Measurements from ENCODE around the gene ERFL. TPM values are rescaled to one million over a fixed set of nuclear protein-coding genes. Genes with fewer than 3 reads are reported as not detected.

ERFL gene
- total and polyA plus RNA-seq, 2 of the 4 experiments (the other 2 are of a cell fraction): not detected

GRCh38 chr19:41918653-41919244 lies 9.5 kb downstream of the ERFL start:
- ChIA-PET CTCF (interaction anchor here (0.5 kb wide), 1 partner anchor 43 kb away, joined by 3 read pairs; no protein-coding TSS in a partner anchor), POLR2A (ENCODE audit: unreplicated experiment) (no interaction called here)
- peaks cover 20% of the 10 kb centered on the region for H3K9me1 ChIP-seq (ENCODE audit: insufficient read depth, low read length)
- H2AFZ ChIP-seq (replicated peaks; ENCODE audit: low read length, poor library complexity): peak overlapping the region; percentile 58
- H3K4ac ChIP-seq (ENCODE audit: low read depth, low read length): no peak overlapping the region
- no peaks in the 10 kb centered on the region for H3K9me3 ChIP-seq (ENCODE audit: control insufficient read depth, insufficient read depth, low read length)
- no TSS peak for BruUV-seq (replicated peaks)
- no peak overlapping the region for H4K8ac ChIP-seq (ENCODE audit: low read depth in 2 of 2, low read length in 2 of 2)
- H2BK20ac ChIP-seq (ENCODE audit: low read depth, low read length): no peak overlapping the region
- H3K14ac ChIP-seq (replicated peaks; ENCODE audit: low read depth, low read length): no peak overlapping the region
- whole genome bisulfite sequencing, 2 experiments (ENCODE audit: extremely low coverage in 2 of 2, insufficient read length in 1 of 2): 94 to 100% methylated on average over 2 to 5 of the region's 5 CpGs
- H3K36me3 ChIP-seq (ENCODE audit: control insufficient read depth, insufficient read depth, low read length): no peaks in the 10 kb centered on the region
- no peak overlapping the region for H2BK15ac ChIP-seq (ENCODE audit: low read depth, low read length)
- no peak overlapping the region for H4K91ac ChIP-seq (ENCODE audit: insufficient read depth, low read depth, low read length)
- H3K4me3 ChIP-seq (ENCODE audit: insufficient read depth, low read depth, low read length): no peak overlapping the region
- H3K4me1 ChIP-seq (ENCODE audit: control insufficient read depth, insufficient read depth, low read length): 0 out of 2 replicates have a peak, but pooled peaks cover 2% of the 10 kb centered on the region
- no peak overlapping the region for H2BK120ac ChIP-seq (ENCODE audit: low read depth, low read length)
- no peak overlapping the region for H3K27ac ChIP-seq (ENCODE audit: insufficient read depth, low read length)
- no peak overlapping the region for H3K56ac ChIP-seq (ENCODE audit: extremely low read depth, insufficient read depth, low read length)
- H2BK5ac ChIP-seq (ENCODE audit: low read depth, low read length, poor library complexity, severe bottlenecking): peak overlapping the region; percentile 93
- H3K9ac ChIP-seq (ENCODE audit: low read depth, low read length): no peak overlapping the region
- intact Hi-C loops (cut with micrococcal nuclease): no loop called here
- dilution Hi-C loops (cut with HindIII; ENCODE audit: low sequenced_read_pairs, unreplicated experiment): no loop called here
- H4K20me1 ChIP-seq (ENCODE audit: insufficient read depth, low read length): peaks cover 19% of the 10 kb centered on the region
- H3K18ac ChIP-seq (ENCODE audit: low read depth, low read length): no peak overlapping the region
- H4K5ac ChIP-seq (ENCODE audit: low read depth, low read length): no peak overlapping the region
- H3K4me2 ChIP-seq (ENCODE audit: low read depth, low read length): no peak overlapping the region
- no peak overlapping the region for H2AK5ac ChIP-seq (ENCODE audit: low read depth, low read length)
- H3K27me3 ChIP-seq (ENCODE audit: control insufficient read depth, insufficient read depth, low read length): peaks cover 82% of the 10 kb centered on the region
- peak overlapping the region; percentile 26 for H2AK9ac ChIP-seq (replicated peaks; ENCODE audit: low read depth, low read length, poor library complexity)
- no peak overlapping the region for H3K23ac ChIP-seq (ENCODE audit: low read depth, low read length)
- in situ Hi-C loops (cut with MboI; ENCODE audit: low sequenced_read_pairs): no loop called here
- DNase-seq (no peak), ATAC-seq (ENCODE audit: low read depth) (no peak)
- TF ChIP-seq MAZ (IDR thresholded peaks at IDR 0.05; ENCODE audit: borderline replicate concordance, low read depth, low read length): no peak
- no peak for TF ChIP-seq CHD1 (IDR thresholded peaks at IDR 0.05; ENCODE audit: low read depth, low read length)
- TF ChIP-seq CEBPB (IDR thresholded peaks at IDR 0.05; ENCODE audit: low read depth, low read length): no peak
- TF ChIP-seq FOS (IDR thresholded peaks at IDR 0.05; ENCODE audit: low read depth, low read length): no peak
- no peak for TF ChIP-seq POLR2A (IDR thresholded peaks at IDR 0.05; ENCODE audit: low read depth, low read length)
- TF ChIP-seq SMC3 (IDR thresholded peaks at IDR 0.05; ENCODE audit: low read depth, low read length): no peak
- no peak for TF ChIP-seq RAD21 (IDR thresholded peaks at IDR 0.05; ENCODE audit: low read length)
- no peaks in the 10 kb centered on the region for H3K79me1 ChIP-seq (ENCODE audit: low read depth in 1 of 2, low read length in 2 of 2)

All from IMR-90 (cell line).